Ascending aorta (tissue), 2 donors: ENCODE data around the gene IFITM2. TPM values are rescaled to one million over a fixed set of nuclear protein-coding genes. Genes with fewer than 3 reads are reported as not detected.
"Not testable (repeated sequence)": the region's sequence is repeated elsewhere in the genome, so short reads cannot be mapped to it uniquely, and the experiment has no call there.

ENCODE experiments used
- DNase-seq, 2 donors: peaks; one replicate each; pipeline ENCODE4 v3.0.0-alpha.2; 2019; ENCODE audit warnings: low spot score in 2 of 2
- H3K27ac ChIP-seq, 2 donors: fragments of 200-600 bp; sonication (generic); one replicate each; pipeline ENCODE4 v1.5.1; 2016 to 2017; ENCODE audit warnings: mild to moderate bottlenecking in 1 of 2
- H3K27me3 ChIP-seq: fragments of 200-600 bp; sonication (generic); one replicate; pipeline ENCODE4 v1.5.1; 2017
- H3K36me3 ChIP-seq, 2 donors: fragments of 200-600 bp; sonication (generic); one replicate each; pipeline ENCODE4 v1.5.1; 2016
- H3K4me1 ChIP-seq, 2 donors: fragments of 200-600 bp; sonication (generic); one replicate each; pipeline ENCODE4 v1.5.1; 2016 to 2017; ENCODE audit warnings: mild to moderate bottlenecking in 1 of 2
- H3K4me3 ChIP-seq, 2 donors: fragments of 200-600 bp; sonication (generic); one replicate each; pipeline ENCODE4 v1.5.1; 2016 to 2017; ENCODE audit warnings: mild to moderate bottlenecking in 1 of 2
- H3K9me3 ChIP-seq, 2 donors: fragments of 200-600 bp; sonication (generic); one replicate each; pipeline ENCODE4 v1.5.1; 2016
- intact Hi-C: fragments of 100-400 bp; cut with DNase I; formaldehyde crosslinking; loops from one replicate; pipeline ENCODE4 v1.15.1; 2023
- total RNA-seq: library from RNA; depleted of rRNA; stranded (reverse); fragments of >200 nt; gene quantifications from one replicate; pipeline ENCODE4 v1.1.0, GENCODE V29; 2016
- TF ChIP-seq, protein P1 (sequence below), 3 experiments: fragments of 200-600 bp in 2 of 3; fragments of 450-650 bp in 1 of 3; sonication (generic) in 2 of 3; IDR thresholded peaks; one replicate each; pipeline ENCODE4 v1.5.1; 2016 to 2019; ENCODE audit warnings: antibody characterized with exemption in 3 of 3, mild to moderate bottlenecking in 1 of 3, moderate library complexity in 1 of 3

The IFITM2 gene
- total RNA-seq, 1 donor from 2014 or later = 1,131 TPM

DNA sequence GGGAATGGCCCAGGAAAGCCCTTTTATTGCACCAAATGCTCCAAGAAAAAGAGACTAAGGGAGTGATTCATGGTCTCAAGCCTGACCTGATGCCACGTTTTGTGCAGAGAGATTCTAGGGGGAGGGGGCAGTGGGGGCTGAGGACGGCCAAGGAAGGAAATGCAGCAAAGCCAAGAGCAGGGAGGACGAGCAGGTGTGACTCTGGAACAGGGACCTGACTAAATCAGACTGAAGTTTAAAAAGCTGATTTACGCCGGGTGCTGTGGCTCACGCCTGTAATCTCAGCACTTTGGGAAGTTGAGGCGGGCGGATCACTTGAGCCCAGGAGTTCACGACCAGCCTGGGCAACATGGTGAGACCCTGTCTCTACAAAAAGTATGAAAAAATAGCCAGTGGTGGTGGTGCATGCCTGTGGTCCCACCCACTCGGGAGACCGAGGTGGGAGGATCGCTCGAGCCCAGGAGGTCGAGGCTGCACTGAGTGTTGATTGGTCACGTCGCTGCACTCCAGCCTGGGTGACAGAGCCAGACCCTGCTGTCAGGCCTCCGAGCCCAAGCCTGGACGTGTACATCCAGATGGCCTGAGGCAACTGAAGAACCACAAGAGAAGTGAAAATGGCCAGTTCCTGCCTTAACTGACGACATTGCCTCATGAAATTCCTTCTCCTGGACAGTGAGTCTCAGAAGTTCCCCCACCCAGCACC, 23.9 kb downstream of the IFITM2 start:
- peaks cover 4 to 9% of the 10 kb centered on the region in 2 donors for H3K4me1 ChIP-seq
- no peak overlapping the region for H3K4me3 ChIP-seq
- no peaks in the 10 kb centered on the region for H3K27me3 ChIP-seq
- no peaks in the 10 kb centered on the region for H3K36me3 ChIP-seq
- intact Hi-C loops = no loop called here
- TF ChIP-seq, protein P1, sequence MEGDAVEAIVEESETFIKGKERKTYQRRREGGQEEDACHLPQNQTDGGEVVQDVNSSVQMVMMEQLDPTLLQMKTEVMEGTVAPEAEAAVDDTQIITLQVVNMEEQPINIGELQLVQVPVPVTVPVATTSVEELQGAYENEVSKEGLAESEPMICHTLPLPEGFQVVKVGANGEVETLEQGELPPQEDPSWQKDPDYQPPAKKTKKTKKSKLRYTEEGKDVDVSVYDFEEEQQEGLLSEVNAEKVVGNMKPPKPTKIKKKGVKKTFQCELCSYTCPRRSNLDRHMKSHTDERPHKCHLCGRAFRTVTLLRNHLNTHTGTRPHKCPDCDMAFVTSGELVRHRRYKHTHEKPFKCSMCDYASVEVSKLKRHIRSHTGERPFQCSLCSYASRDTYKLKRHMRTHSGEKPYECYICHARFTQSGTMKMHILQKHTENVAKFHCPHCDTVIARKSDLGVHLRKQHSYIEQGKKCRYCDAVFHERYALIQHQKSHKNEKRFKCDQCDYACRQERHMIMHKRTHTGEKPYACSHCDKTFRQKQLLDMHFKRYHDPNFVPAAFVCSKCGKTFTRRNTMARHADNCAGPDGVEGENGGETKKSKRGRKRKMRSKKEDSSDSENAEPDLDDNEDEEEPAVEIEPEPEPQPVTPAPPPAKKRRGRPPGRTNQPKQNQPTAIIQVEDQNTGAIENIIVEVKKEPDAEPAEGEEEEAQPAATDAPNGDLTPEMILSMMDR (IDR thresholded peaks at IDR 0.05) = no peak
- H3K9me3 ChIP-seq = no peaks in the 10 kb centered on the region
- no peak overlapping the region for H3K27ac ChIP-seq
- no peak for DNase-seq

DNA sequence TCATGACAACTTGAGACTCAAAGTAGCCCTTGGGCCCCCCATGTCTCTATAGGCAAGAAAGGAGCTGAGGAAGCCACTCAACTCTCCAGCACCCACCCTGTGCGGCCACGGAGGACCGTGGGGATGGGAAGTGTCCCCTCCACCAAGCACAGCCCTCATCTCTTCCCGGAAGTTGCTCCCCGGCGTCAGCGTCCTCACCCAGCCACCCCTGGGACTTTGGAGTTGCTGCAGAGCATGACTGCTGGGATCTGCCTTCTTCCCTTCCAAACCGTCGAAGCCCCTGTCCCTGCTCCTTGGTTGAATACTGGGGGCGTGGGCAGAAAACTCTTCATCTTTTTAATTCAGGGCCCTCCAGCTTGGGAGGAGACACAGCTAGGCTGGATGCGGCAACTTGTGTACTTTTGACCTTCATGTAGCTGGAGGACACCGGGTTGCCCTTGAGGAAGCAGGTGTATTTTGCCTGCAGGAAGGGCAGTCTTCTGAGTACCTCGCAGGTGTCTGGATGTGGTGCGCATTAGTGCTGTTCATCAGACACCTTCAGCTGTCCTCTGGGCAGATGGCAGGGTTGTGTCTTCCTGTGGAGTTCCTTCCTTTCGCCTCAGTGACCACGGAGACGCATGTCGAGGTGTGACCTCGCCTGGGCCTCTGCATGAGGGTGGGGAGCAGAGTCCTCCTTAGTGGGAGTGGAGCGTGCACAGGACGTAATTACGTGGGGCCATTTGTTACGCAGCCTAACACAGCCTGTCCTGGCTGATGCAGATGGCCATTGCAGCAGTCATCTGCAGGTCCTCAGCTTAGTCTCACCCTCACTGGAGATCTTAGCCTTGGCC, 25.2 kb downstream of the IFITM2 start:
- no peaks in the 10 kb centered on the region for H3K9me3 ChIP-seq
- no peaks in the 10 kb centered on the region for H3K4me1 ChIP-seq
- H3K27ac ChIP-seq = no peak overlapping the region
- no peaks in the 10 kb centered on the region for H3K27me3 ChIP-seq
- intact Hi-C loops = no loop called here
- H3K4me3 ChIP-seq = no peak overlapping the region
- no peak for DNase-seq
- TF ChIP-seq, protein P1 (IDR thresholded peaks at IDR 0.05) = no peak
- H3K36me3 ChIP-seq = no peaks in the 10 kb centered on the region

DNA sequence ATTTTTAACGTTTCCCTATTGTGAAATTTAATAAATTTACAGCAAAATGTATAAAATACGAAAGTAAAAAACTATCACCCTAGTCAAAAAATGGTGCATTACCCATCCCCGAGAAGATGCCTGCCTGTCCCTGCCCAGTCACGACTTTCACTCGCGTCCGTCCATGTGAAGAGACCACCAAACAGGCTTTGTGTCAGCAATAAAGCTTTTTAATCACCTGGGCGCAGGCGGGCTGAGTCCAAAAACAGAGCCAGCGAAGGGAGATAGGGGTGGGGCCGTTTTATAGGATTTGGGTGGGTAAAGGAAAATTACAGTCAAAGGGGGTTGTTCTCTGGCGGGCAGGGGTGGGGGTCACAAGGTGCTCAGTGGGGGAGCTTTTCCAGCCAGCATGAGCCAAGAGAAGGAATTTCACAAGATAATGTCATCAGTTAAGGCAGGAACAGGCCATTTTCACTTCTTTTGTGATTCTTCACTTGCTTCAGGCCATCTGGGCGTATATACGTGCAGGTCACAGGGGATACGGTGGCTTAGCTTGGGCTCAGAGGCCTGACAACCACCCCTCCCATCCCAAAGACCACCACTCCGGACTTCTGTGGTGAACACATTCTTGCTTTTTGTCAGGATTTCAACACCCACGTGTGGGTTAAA, 26.1 kb downstream of the IFITM2 start:
- H3K27ac ChIP-seq, H3K27me3 ChIP-seq, H3K36me3 ChIP-seq, H3K9me3 ChIP-seq, H3K4me3 ChIP-seq, H3K4me1 ChIP-seq, intact Hi-C loops, DNase-seq: not testable (repeated sequence)

DNA sequence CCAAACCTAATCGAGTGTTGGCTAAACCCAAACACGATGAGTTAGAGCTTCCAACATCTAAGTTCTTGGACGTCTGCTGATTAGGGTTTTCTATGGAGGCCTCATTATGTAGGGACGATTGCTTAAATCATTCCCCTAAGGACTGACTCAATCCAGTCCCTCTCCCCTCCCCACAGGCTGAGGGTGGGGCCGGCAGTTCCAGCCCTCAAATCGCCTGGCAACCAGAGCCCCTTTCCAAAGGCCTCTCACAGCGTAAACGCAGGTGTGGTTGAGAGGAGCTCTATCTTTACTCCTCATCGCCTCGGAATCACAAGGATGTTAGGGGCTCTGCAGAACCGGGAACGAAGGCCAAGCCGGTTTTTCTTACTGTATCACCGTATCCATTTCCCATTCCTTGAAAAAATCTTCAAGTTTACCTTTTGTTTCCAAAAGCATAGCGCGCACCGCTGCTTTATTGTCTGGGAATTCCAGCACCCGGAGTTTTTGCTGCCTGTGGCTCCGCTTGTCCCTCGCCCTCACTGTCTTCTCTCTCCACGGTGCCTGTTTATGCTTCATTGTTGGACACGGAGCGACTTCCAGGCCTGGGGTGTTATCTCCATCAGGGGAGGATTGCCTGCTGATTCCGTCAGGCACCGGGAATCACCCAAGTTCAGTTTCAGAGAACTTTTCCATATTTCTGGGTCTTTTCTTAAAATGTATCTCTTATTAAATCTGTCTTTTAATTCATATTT, 26.8 kb downstream of the IFITM2 start:
- H3K36me3 ChIP-seq = no peaks in the 10 kb centered on the region
- H3K4me3 ChIP-seq = no peak overlapping the region
- intact Hi-C loops = no loop called here
- no peaks in the 10 kb centered on the region for H3K27me3 ChIP-seq
- TF ChIP-seq, protein P1 (IDR thresholded peaks at IDR 0.05) = no peak
- H3K9me3 ChIP-seq = no peaks in the 10 kb centered on the region
- no peaks in the 10 kb centered on the region for H3K4me1 ChIP-seq
- H3K27ac ChIP-seq = peak overlapping the region in 1 of 2 donors; percentile 34
- DNase-seq = peak in 1 of 2 donors; percentile 30

DNA sequence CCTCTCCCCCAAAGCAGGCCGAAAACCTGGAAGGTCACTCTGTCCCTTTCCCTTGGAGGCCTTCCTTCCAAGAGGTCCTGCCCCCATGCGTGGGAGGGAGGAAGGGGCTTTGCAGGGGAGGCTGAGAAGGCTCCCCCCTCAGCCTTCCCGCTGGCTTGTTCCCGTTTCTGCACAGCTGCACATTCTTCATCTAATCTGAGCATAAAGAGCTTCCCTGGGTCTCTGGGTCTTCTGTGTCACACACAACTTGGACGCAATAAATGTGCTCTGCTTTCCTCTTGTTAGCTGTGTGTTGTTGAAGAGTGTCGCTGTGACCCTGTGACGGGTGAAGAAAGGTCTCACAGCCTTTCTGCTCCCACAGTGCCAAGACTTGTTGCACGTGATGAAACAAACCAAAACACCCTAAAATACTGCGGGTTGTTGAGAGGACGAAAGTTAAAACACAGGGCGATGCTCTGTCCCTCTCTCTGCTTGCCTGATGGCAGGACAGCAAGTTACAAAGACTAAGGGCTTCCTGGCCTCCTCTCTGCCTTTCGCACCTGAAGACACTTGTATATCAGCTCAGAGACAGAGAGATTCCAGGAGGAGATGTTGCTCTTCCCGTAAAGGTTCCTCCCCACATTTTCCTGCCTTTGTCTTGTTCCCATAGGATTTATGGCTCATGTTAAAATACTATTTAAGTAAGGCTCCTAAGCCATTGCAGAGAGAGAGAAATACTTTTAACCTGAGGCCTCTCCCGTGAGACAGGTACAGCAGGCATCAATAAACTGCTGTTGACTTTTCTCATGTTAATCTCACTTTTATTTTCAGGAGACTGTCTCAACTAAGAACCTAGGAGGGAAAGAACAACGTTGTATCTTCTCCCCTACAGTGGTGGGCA, 28.4 kb downstream of the IFITM2 start:
- no peak overlapping the region for H3K4me3 ChIP-seq
- no peak for DNase-seq
- no peaks in the 10 kb centered on the region for H3K9me3 ChIP-seq
- H3K27me3 ChIP-seq = no peaks in the 10 kb centered on the region
- TF ChIP-seq, protein P1 (IDR thresholded peaks at IDR 0.05) = no peak
- no peaks in the 10 kb centered on the region for H3K36me3 ChIP-seq
- intact Hi-C loops = no loop called here
- no peaks in the 10 kb centered on the region for H3K4me1 ChIP-seq
- H3K27ac ChIP-seq = peak overlapping the region; percentile 61 to 62
